ENCODE results near the gene DCBLD2. TPM values are rescaled to one million over a fixed set of nuclear protein-coding genes. Genes with fewer than 3 reads are reported as not detected.

DCBLD2 gene, protein sequence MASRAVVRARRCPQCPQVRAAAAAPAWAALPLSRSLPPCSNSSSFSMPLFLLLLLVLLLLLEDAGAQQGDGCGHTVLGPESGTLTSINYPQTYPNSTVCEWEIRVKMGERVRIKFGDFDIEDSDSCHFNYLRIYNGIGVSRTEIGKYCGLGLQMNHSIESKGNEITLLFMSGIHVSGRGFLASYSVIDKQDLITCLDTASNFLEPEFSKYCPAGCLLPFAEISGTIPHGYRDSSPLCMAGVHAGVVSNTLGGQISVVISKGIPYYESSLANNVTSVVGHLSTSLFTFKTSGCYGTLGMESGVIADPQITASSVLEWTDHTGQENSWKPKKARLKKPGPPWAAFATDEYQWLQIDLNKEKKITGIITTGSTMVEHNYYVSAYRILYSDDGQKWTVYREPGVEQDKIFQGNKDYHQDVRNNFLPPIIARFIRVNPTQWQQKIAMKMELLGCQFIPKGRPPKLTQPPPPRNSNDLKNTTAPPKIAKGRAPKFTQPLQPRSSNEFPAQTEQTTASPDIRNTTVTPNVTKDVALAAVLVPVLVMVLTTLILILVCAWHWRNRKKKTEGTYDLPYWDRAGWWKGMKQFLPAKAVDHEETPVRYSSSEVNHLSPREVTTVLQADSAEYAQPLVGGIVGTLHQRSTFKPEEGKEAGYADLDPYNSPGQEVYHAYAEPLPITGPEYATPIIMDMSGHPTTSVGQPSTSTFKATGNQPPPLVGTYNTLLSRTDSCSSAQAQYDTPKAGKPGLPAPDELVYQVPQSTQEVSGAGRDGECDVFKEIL
- 10 to 100 TPM; 23.3 to 34.3 (median 28.6) TPM for polyA plus RNA-seq (ENCODE audit: insufficient read length in 10 of 10)
- long read RNA-seq, donor 1: 0 reads
- long read RNA-seq, donor 2: 0 reads
- long read RNA-seq, donor 3: 0 reads
- long read RNA-seq, donor 4: 0 reads
- long read RNA-seq, donor 5, partial matches to known transcripts: 0 of 1 reads
- long read RNA-seq, donor 5, other reads (novel, unspliced or antisense): 0 of 1 reads
- long read RNA-seq, donor 6: 0 reads
- long read RNA-seq, donor 7: 0 reads
- long read RNA-seq, donor 8, full-length matches to known transcripts: 1 of 1 reads
- long read RNA-seq, donor 8, partial matches to known transcripts: 0 of 1 reads
- long read RNA-seq, donor 8, other reads (novel, unspliced or antisense): 0 of 1 reads
- long read RNA-seq, donor 9: 0 reads

DNA sequence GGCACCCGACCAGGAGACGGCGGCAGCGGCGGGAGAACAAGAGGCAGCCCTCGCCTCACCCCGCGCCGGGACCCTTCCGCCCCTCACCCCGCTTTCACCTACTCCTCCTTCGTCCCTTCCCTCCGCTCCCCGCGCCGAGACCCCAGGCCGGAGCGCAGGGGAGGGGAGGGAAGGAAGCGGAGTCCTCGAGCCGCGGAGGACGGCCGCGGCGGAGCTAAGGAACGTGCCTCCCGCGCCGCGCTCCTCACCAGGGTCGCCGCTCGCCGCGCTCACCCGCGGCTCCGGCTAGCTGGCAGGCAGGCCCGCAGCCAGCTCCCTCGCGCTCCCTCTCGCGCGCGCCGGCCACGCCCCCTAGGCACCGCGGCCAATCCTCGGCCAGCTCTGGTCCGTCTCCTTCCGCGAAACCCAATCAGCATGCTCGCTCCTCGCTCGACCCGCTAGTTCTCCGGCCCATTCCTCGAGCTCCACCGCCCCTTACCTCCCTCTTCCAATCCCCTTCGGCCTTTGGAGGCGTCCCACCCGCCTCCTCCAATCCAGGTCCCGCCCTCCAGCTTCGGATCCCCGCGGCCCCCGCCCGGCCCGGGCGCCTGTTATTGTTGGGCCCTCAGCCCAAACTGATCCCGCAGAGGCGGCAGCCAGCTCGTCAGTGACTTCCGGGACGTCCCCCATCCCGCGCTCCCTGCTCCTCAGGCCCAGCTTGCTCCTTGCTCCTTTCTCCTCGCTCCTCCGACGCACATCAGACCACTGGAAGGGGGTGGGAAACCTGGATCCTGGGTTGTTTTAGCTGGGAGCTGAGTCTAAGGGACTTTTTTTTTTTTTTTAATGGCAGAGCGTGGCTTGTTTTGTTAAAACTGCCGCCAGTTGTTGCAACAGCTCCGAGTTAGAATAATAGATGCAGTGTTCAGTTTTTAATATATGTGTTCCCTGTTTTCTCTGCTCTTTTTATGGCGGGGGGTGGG, at the start of gene DCBLD2:
Gene DCBLD2 (minus strand): TSS at position 304 of the 959 bp plus-strand sequence. CDS start 369 bp downstream, outside the sequence.
- peak; percentile 99 for DNase-seq

DNA sequence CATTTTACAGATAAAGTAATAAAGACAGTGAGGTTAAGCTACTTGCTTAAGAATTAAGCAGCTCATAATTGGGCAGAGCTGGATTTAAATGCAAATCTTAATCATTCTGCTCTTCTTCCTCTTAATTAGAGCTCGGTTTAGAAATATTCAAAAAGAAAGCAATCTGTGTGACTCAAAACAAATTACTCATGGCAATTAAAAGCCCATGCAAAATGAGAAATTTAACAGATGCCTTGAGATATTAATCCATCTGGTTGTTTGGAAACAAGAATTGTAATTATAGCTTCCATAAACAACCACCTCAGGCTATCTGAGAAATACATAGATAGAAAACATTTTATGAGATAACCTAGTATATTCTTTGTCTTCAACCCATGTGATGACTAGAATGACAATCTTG, 44.2 kb upstream of the DCBLD2 start:
- no peak for DNase-seq

DNA sequence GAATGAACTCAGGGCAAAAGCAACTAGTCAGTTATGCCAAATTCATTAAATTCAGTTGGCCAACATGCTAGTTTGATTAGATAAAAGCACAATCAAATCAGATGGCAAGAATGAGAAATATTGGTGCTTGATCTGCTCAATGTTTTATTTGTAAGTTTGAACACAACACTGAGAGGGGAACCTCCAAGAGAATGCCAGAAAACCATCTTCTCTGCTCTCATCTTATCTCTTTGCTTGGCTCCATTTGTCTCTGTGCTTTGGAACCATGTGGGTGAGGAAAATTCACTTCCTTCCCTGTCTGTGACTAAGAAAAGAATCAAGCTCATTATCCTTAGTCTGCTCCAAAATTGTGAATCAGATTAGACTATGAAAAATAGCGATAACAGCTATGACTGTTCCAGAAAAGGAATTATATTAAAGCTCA, 43.6 kb upstream of the DCBLD2 start:
- DNase-seq: peak in 2 of 3 donors; percentile 29 to 39

DNA sequence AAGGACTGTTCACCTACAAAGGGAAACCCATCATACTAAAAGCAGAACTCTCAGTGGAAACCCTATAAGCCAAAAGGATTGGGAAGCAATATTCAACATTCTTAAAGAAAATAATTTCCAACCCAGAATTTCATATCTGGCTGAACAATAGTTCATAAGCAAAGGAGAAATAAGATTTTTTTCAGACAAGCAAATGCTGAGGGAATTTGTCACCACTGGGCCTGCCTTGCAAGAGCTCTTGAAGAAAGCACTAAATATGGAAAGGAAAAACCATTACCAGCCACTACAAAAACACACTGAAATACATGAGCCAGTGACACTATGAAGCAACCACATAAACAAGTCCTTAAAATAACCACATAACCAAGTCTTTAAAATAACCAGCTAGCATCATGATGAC, 28.9 kb upstream of the DCBLD2 start:
- DNase-seq: no peak

DNA sequence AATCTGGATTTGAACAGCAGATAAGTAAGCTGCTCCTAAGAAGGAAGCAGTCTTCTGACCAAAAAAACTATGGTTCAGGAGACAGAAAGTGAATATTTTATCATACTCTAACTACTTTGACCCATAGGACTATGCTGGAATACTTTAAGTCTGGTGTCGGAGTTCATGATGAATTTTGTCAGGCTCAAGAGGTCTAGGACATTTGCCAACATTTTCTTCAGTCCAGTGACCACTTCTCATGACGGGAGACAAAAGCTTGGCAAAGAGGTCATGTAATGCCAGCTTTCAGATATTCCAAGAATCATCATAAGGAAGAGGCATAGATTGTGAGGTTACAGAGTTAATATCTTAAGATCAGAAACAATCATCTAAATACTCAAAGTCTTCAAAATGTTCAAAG, 20.5 kb upstream of the DCBLD2 start:
- DNase-seq: no peak

DNA sequence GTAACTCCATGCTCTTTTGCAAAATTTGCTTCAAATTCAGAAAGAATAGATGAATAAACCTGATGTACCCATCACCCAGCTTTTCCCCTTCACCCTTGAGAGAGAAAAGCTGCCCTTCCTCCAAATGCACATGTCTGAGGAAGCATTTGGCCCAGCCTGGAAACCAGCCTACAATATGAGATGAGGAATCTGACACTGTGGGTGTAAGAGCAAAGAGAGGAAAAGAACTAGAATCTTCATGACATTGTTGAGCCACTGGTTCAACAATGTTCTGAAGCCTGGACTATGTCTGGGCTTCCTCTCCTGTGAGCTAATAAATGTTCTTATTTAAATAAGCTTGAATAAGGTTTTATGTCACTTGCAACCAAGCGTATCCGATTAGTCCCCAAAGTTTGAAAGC, 18.7 kb upstream of the DCBLD2 start:
- no peak for DNase-seq

DNA sequence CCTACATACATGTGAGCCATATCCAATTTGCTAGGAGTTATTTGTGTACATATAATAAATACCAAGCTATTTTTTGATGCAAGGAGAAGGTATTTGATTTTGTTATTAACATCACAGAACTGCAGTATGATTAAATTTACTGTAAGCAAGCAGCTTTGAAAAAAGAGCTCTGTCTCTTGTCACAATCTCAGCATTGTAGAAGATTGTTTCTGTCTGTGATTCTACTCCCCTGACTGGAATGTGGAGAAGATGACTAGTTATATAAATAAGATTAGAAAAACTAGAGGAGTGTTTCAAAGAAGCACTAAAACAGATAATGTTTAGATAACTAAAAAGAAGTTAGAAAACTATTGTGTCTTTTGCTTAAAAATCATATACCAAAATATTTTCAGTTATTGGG, 17.1 kb upstream of the DCBLD2 start:
- DNase-seq: no peak

DNA sequence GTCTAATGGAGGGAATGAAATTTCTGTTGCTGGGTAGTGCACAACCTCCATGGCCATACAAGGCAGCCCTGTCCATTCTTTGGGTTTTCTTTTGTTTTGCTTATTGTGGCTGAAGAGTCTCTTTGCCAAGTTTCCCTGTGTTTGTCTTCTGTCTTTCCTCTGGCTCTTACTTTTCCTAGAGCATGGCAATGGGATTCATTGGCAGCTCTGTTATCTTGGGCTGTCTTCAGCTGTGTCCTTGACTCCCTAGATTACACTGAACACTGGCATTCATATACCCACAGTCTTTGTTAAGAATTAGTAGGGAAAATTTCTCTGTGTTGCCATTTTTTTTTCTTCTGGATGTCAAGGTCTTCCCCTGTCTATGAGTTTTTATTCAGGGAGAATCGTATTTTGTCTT, 16.1 kb upstream of the DCBLD2 start:
- no peak for DNase-seq

DNA sequence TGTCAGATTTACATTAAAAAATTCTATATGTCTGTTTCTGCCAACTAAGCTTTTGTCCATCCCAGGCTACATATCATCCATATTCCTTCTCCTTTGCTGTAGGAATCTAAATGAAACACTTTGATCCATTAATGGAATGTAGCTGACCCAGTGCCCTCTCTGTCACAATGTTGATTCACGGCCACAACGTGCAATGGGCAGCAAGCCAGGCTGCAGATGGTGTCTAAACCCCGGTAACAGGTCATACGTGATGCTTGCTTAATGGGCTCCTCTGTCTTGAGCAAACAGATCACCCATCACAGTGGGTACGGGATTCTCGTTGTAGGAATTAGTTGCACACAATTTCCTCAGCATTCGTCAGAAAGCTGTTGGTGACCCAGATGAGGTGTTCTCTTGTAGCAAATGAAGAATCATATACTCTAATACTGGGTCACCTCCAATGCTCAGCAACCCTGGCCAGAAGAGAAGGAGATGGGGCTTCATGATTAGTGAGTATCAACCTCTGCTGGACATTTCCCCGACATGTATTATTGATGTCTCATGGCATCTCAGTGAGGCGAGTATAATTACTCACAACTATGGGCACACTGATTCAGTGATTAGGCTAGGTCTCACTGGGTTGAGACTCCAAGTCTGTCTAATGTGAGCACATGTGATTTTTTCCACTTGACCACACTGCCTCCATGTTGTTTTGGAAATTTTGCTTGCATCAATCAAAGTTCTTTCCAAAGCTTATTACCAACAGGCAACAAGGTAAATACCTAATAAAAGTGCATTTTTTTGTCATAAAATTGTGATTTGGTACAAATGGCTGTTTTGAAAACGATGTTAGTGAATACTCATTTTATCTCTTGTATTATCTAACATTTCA, 12.9 kb upstream of the DCBLD2 start:
- DNase-seq: no peak

DNA sequence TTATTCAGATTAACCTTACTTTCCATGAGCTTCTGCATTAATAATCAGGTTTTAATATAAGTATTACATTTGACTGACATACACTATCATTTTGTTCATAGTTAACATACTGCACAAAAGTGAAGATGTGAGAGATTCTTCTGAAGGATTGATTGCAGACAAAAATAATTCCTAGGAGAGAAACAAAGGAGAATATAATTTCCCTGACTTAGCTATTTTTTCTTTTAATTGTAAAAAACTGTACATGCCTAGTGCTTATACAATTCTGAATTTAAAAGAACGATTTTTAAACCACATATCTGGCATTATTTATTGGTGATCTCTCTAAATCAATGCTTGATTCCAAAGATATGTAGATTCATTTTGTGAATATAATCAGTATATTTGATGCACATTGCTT, 11.0 kb upstream of the DCBLD2 start:
- no peak for DNase-seq

DNA sequence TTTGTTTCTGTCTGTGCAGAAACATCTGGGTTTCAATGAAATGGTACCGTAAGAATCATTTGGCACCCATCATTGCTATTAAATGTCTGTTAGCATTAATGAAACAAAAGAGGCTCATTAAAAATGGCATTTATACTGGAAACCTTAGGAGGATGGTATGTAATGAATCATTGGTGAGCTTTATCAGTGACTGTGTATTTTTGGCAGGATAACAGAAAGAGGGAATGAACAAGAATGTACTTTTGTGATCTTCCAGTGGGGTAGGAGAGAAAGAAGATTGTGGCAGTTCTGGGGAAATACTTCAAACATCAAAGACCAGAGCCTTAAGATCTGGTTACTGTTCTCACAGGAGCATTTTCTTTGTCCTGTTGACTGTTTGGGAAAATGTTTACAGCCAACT, 4.7 kb upstream of the DCBLD2 start:
- peak in 1 of 3 donors; percentile 79 for DNase-seq

DNA sequence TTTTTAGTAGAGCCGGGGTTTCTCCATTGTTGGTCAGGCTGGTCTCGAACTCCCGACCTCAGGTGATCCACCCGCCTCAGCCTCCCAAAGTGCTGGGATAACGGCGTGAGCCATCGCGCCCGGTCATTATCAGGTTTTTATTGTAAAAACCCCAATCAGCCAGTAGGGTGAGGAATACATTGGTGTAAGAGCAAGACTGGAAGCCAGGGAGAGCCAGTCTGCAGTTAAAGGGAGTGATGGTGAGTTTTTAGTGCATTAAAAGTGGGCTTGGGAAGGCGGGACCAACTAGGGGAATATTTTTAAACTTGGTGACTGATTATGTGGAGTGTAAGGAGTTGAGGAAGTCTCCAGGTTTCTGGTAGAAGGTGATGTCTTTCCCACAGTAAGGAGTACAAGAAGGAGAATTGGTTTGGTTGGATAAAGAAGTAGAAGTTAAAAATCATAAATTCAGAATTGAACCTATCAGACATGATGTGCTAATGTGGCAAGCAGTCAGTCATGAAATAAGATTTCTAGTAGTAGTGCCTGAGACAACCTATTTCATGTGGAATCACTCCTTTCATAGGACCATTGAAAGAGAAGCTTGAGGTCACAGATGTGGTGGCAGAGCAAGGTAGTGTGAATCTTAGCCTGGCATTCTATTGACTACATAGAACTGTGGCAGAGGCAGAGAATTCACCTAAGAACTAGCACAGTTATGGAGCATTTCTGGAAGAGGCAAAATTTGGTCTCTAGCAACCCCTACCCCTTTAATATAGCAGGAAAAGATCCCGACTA, 2.4 kb upstream of the DCBLD2 start:
- no peak for DNase-seq

DNA sequence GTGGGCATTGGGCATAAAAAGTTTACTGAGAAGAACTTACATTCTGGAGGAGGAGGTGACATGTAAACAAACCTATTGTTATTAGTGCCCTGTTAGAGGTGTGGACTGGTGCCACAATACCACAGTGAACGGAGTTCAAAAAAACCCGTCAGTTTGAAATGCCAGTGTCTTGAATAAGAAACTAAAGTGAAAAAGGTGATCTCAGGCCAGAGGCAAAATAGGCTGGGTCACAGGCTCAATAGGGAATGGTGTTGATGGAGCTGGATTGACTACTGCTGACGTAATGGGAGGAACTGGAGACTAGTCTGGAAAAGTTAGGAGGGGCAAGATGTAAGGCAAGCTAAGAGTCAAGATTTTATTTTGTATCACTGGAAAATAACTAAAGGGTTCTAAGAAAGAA, 1.6 kb upstream of the DCBLD2 start:
- DNase-seq: no peak

DNA sequence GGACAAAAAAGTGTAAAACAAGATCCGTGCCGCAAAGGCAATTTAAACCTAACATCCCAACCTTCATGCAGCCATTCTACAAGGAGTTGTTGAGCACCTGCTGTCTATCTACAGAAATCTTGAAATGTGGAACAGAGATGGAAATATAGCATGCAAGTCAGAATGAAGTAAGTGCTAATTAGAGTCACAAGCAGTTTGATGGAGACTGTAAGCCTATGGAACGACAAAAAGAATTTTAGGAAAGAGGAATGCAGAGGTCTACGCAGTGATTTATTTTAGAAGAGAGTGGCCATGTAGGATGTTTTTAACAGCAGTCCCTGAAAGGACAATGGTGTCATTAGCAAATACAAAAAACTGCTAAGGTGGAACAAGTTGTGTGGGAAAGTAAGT, 851 bp upstream of the DCBLD2 start:
- DNase-seq: no peak

DNA sequence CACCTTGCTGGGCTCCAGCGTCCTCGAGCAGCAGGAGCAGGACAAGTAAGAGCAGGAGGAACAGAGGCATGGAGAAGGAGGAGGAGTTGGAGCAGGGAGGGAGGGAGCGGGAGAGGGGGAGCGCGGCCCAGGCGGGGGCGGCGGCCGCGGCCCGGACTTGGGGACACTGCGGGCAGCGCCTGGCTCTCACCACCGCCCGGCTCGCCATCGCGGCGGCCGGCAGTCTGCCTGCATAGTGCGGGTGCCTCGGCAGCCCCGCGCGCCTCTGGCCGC, 440 bp downstream of the DCBLD2 start:
- DNase-seq: peak in 2 of 3 donors; percentile 25 to 60

DNA sequence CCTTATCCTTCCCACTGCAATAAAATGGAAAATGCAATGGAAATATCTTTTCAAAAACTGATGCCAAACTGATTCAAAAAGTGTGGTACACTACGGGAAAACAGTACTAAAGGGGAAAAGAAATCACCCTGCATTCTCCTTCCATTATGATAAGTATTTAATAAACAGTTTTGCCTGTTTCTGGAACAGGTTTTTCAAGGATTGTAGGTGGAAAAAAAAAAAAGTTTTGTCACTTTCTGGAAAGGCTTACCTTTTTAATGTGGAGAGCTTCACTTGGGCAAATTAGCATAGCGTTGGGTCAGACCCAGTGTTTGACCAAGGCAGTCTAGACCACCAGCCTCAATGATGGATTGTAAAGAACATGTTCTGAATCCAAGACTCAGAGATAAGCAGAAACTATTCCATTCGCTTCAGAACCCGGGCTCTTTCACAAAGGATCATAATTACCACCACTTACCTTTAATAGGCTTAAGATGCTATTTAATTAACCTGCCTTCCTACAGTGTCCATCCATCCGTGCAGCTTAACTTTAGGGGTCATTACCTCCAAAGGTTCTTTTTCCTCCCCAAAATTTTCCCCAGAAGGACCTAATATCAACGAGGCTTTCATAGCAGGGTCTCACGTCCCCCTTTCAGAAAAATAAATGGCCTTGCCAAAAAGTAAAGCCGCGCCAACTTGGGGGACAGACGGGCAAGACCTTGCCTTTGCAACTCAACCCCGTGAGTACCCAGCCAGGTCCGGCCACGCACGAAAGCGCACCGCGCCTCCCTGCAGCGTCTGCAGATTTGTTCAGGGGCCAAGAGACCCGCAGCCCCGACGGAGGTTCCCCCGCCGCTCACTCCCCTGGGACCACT, 1.0 kb downstream of the DCBLD2 start:
- DNase-seq: no peak

DNA sequence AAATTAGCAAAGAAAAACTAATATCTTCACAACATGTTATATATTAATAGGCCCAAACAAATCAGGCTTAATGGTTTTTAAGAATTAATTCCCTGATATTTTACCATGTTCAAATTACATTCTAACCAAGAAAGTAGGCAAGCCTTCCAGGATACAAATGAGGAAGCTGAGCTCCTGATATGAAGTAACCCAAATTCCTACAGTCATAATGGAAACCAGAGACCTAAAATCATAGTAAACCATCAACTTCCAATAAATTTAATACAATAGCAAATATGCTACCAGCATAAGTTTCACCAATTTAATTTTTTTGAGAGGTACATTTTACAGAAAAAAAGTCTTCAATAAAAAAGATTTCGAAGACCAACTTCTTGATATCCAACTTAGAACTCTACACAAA, 3.8 kb downstream of the DCBLD2 start:
- DNase-seq: no peak

DNA sequence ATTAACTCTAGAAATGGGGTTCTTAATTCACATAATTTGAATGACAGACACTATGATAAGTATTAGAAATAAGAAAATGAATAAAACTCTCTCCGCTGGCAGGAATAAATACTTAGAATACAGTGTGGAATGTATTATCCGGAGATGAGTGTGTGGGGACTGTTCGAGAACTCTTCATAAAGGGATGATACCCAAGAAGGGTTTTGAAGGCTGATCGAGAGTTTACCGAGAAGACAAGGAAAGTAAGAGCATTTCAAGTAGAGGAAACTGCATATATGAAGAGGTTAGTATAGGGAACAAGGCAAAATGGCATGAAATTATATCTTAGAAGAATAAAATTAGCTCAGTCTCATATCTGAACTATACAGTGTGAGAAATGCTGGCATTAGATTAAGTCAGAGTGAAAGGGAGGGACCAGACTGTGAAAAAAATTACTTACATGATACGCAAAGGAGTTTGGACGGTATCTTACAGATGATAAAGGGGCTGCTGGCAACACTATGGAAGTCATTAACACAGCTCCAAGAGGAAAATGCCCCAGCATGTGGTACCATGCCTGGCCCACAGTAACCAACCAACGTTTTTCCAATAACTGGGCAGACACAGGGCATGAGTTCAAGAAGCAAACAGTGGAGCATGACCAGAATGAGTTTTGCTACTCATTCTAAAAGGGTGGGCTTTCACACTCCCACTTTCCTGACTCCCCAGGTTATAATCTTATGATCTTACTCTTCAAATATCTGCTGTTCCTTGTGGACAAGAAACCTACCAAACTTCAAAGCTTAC, 6.5 kb downstream of the DCBLD2 start:
- no peak for DNase-seq
